Measurements from ENCODE around the gene RFESD.
A peak's percentile ranks its signal among the peaks of the same experiment; 100 is the strongest.

RFESD gene

DNA sequence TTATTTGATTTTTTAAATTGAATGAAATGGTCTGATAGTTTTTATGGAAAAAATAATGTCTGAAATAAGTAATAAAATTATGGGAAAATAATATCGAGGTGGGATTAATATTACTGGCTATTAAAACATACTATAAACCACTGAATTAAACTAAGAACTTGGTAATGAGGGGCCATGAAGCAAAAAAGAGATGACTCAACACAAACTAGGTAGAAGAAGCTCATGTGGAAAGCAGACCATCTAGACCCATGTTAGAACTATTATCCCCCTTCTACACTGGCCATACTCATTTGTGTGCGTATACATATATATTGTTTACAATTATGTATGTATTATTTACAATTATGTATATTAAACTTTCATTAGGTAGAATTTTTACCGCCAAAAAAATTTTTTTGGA is 35.2 kb upstream of the RFESD start:
- TF ChIP-seq, protein P1, sequence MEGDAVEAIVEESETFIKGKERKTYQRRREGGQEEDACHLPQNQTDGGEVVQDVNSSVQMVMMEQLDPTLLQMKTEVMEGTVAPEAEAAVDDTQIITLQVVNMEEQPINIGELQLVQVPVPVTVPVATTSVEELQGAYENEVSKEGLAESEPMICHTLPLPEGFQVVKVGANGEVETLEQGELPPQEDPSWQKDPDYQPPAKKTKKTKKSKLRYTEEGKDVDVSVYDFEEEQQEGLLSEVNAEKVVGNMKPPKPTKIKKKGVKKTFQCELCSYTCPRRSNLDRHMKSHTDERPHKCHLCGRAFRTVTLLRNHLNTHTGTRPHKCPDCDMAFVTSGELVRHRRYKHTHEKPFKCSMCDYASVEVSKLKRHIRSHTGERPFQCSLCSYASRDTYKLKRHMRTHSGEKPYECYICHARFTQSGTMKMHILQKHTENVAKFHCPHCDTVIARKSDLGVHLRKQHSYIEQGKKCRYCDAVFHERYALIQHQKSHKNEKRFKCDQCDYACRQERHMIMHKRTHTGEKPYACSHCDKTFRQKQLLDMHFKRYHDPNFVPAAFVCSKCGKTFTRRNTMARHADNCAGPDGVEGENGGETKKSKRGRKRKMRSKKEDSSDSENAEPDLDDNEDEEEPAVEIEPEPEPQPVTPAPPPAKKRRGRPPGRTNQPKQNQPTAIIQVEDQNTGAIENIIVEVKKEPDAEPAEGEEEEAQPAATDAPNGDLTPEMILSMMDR (IDR thresholded peaks at IDR 0.05), result no peak

DNA sequence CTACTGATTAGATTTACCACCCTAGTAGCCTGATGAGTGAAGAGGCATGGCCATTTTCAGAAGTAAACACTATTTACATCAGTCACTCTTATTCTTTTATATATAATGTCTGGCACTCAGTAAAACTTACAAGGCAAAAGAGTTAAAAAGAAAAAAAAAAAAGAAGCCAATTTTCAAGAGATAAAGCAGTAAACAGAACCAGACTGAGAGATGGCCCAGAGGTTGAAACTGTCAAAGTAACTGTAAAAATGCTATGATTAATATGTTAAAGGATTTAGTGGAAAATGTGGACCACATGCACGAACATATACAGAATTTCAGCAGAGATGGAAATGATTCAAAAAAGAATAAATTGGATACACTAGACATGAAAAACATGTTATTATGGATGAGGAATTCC is 33.1 kb upstream of the RFESD start:
- TF ChIP-seq, protein P1 (IDR thresholded peaks at IDR 0.05), result no peak
- Histone ChIP-seq H3K27ac (no peak overlapping the region), H3K4me3 (no peak overlapping the region)
- no peak for DNase-seq (ENCODE audit: low spot score)

More for the DNA sequence above, 35.2 kb upstream of the RFESD start:
- H3K4me3 ChIP-seq, result no peak overlapping the region
- DNase-seq (ENCODE audit: low spot score), result no peak
- H3K27ac ChIP-seq, result no peak overlapping the region

- TF ChIP-seq, protein P1 (IDR thresholded peaks at IDR 0.05), result no peak
- H3K27ac ChIP-seq, result no peak overlapping the region
- no peak for DNase-seq (ENCODE audit: low spot score)
- no peak overlapping the region for H3K4me3 ChIP-seq
These were observed 31.5 kb upstream of the RFESD start for GRCh38 chr5:95615164-95615467.

DNA sequence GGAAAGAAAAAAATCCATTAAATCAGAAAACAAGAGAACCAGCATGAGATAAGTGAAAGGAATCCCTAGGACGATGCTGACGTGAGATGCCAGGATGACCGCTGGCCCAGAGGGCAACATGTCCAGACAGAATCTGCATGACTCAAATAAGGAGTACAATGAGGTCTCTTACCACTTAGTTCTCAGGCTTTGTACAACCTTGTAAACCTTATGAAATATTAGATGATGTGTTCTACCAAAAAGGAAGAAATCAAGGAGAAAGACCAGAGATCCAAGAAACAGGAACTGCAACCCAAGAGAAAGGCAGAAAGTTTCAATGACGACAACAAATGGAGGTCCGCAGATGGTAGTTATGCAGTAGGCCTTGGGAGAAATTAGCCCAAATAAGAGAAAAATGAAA is 29.5 kb upstream of the RFESD start:
- Histone ChIP-seq H3K27ac (no peak overlapping the region), H3K4me3 (no peak overlapping the region)
- DNase-seq (ENCODE audit: low spot score), result no peak
- TF ChIP-seq, protein P1 (IDR thresholded peaks at IDR 0.05), result no peak

DNA sequence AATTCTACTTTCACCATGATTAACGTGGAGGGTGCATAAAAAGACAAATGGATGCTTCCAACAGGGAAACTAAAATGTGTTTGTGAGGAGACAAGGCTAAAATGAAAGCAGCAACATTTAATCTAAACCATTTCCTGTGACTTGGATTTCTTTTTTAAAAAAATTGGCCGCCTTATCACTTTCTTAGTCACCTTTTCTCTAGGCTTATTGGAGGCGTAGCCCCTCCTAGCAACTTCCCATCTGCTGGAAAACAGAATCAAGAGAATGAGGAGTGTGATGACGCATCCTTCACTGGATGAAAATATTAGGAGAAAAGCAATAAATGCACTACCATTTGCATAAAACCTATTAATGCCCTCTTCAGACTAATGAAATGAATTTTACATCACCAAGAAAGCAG is 27.5 kb upstream of the RFESD start:
- TF ChIP-seq, protein P1 (IDR thresholded peaks at IDR 0.05), result no peak
- peak overlapping the region; percentile 82 for H3K4me3 ChIP-seq
- DNase-seq (ENCODE audit: low spot score), result no peak
- no peak overlapping the region for H3K27ac ChIP-seq

GRCh38 chr5:95619514-95620029 is 27.0 kb upstream of the RFESD start:
- DNase-seq (ENCODE audit: low spot score), result no peak
- H3K4me3 ChIP-seq, result peak overlapping the region; percentile 82
- TF ChIP-seq, protein P1 (IDR thresholded peaks at IDR 0.05), result no peak
- H3K27ac ChIP-seq, result no peak overlapping the region

DNA sequence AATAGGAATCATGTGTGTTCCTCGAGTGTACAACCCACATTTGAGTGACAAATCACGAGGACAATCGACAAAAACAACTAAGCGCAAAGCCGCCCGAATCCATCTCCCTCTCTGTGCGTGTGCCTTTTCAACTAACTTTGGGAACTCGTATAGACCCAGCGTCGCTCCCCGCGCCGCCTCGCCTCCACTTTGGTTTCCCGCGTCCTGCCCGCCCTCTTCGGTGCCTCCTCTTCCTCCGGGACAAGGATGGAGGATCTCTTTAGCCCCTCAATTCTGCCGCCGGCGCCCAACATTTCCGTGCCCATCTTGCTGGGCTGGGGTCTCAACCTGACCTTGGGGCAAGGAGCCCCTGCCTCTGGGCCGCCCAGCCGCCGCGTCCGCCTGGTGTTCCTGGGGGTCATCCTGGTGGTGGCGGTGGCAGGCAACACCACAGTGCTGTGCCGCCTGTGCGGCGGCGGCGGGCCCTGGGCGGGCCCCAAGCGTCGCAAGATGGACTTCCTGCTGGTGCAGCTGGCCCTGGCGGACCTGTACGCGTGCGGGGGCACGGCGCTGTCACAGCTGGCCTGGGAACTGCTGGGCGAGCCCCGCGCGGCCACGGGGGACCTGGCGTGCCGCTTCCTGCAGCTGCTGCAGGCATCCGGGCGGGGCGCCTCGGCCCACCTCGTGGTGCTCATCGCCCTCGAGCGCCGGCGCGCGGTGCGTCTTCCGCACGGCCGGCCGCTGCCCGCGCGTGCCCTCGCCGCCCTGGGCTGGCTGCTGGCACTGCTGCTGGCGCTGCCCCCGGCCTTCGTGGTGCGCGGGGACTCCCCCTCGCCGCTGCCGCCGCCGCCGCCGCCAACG is 26.3 kb upstream of the RFESD start, which contains the start of gene GPR150:
Gene GPR150, plus strand, starts transcription at position 58 of the 840 bp plus-strand sequence. Its CDS starts 189 bp downstream, at position 247.
- TF ChIP-seq, protein P1 (IDR thresholded peaks at IDR 0.05), result no peak
- H3K27ac ChIP-seq, result peak within 1 kb of the TSS; percentile 45 to 60
- DNase-seq (ENCODE audit: low spot score), result no peak
- peak within 1 kb of the TSS; percentile 82 for H3K4me3 ChIP-seq

Measured in coronary artery (tissue), 2 donors.